CD4-positive, alpha-beta T cell treated with Interferon gamma for 1 hour (primary cell): ENCODE data around the gene CRTC2.
"Not testable (repeated sequence)": the region's sequence is repeated elsewhere in the genome, so short reads cannot be mapped to it uniquely, and the experiment has no call there.

Experiments used
- DNase-seq: peaks from one replicate; pipeline ENCODE4 v3.0.0-alpha.2; 2020

The CRTC2 gene

GRCh38 chr1:153958111-153958960 lies at the start of gene CRTC2:
TSS of gene CRTC2 (minus strand) at chr1:153958612. CDS start at chr1:153958497, 115 bp downstream.
- DNase-seq = peak; percentile 97

DNA sequence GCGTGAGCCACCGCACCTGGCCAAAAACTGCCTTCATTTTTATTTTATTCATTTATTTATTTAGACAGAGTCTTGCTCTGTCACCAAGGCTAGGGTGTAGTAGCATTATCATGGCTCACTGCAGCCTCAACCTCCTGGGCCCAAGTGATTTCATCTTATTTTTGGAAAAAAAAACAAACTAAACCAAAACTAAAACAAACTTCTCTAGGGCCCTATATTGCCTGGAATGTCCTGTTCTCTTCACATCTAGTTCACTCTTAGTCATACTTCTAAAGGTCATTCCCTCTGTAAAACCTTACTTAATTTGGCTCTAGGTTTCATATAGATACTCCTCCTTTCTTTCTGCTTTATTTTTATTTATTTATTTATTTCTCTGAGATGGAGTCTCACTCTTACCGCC lies 47.7 kb upstream of the CRTC2 start:
- DNase-seq = no peak

- no peak for DNase-seq
These were observed 42.0 kb upstream of the CRTC2 start for GRCh38 chr1:154000420-154000819.

GRCh38 chr1:153996882-153997281 lies 38.5 kb upstream of the CRTC2 start:
- not testable (repeated sequence) for DNase-seq

- DNase-seq = no peak
These were observed 37.2 kb upstream of the CRTC2 start for GRCh38 chr1:153995640-153996039.

DNA sequence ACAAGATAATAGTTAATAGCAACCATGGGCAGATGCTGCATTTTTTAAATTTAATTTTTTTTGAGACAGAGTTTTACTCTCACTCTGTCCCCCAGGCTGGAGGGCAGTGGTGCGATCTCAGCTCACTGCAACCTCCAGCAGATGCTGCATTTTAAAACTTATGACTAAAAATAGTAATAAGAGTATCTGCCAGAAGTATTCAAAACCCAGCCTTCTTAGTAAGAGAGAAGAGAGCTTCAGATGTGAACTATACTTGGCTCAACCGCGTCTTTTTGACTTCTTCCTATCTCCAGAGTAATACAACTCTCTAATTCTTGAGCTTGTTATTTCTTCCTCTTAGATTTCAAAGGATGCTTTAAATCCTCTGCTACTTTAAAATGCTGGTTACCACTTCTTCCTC lies 36.8 kb upstream of the CRTC2 start:
- no peak for DNase-seq

GRCh38 chr1:153991806-153992205 lies 33.4 kb upstream of the CRTC2 start:
- no peak for DNase-seq

- no peak for DNase-seq
These were observed 32.8 kb upstream of the CRTC2 start for GRCh38 chr1:153991151-153991630.

DNA sequence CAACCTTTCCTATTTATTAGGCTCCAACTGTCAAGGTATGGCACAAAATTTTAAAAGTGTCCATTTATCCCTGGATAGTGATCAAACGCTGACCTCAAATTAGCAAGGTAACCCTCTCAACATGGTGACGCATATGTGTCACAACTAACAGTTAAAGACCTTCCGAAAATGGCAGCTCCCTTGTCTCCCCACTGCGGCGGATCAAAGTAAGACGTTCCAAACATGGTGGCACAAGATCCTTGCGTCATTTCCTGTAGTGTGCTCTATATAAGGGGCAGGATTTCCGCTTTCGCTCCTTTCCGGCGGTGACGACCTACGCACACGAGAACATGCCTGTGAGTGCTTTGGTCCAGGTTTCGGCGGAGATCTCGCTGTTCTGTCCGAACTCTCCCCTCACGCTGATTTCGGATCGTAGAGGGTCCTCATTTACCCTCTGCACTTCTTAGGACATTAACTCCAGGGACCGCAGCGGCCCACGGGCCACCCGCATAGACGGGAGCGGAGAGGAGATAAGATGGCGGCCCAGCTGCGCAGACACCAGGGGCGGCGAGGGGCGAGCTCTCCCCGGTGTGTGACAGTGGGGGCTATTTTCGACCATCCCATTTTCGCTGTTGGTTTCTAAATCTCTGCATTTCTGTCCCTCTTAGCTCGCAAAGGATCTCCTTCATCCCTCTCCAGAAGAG lies 32.2 kb upstream of the CRTC2 start, which contains the start of gene RPS27:
RPS27 (plus strand) TSS at position 295 of the 683 bp plus-strand sequence; CDS start at position 330, 35 bp downstream.
- DNase-seq = peak; percentile 96

- DNase-seq = no peak
These were observed 29.2 kb upstream of the CRTC2 start for GRCh38 chr1:153987621-153988020.

- no peak for DNase-seq
These were observed 27.7 kb upstream of the CRTC2 start, which contains the start of gene RAB13 for GRCh38 chr1:153985941-153986761. TSS of gene RAB13 (minus strand) at chr1:153986339. CDS start at chr1:153986236, 103 bp downstream.

GRCh38 chr1:153985341-153985912 lies 27.0 kb upstream of the CRTC2 start:
- no peak for DNase-seq

GRCh38 chr1:153984123-153984894 lies 25.9 kb upstream of the CRTC2 start:
- no peak for DNase-seq

- DNase-seq = not testable (repeated sequence)
These were observed 23.3 kb upstream of the CRTC2 start for GRCh38 chr1:153981735-153982134.

- DNase-seq = not testable (repeated sequence)
These were observed 20.7 kb upstream of the CRTC2 start for GRCh38 chr1:153979091-153979490.

DNA sequence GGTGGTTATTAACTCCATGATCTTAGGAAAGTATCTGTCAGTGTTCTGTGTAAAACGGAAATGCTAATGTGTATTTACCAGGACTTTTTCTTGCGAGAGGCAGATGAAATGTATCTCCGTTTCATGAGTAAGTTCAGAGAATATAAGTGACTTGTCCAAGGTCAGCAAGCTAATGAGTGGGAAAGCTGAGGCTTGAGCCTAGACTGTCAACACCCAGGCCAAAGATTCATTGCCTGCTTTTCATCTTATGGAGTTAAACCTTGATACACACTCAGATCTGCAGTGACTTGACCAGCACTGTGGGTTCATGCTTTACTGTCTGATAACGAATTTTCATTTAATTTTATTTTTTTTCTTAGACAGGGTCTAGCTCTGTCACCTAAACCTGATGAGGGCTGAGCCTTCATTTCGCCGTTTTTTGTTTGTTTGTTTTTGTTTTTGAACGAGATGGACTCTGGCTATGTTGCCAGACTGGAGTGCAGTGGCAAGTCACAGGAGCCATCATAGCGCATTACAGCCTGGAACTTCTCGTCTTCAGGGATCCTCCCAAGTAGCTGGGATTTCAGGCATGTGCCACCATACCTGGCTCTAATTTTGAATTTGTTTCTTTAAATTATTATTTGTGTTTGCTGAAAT lies 20.0 kb upstream of the CRTC2 start:
- DNase-seq = no peak

- peak; percentile 79 for DNase-seq
These were observed 19.1 kb upstream of the CRTC2 start, which contains the start of gene JTB for GRCh38 chr1:153977250-153978240. TSS of gene JTB (minus strand) at chr1:153977674. CDS start at chr1:153977252, 422 bp downstream.

DNA sequence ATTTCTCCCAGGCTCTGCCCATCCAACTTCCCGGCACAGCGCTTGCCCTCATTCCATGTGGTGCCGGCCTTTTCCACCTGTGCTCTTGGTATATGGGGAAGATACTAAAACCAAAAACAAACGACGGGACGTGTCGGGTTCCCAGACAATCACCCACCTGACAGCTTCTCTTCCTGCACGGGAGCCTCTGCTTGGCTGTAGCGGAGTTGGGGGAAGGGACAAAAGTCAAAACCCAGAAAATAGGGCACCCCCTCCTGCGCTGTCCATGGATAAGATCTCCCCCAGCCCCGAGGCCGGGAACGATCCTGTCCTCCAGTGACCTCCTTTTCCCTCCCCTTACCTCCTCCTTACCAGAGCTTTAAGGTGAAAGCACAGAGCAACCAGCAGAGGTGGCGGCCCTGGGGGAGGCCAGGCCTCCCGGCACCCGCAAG lies 18.4 kb upstream of the CRTC2 start:
- DNase-seq = no peak

- DNase-seq = no peak
These were observed 15.1 kb upstream of the CRTC2 start for GRCh38 chr1:153973525-153973924.

- no peak for DNase-seq
These were observed 14.7 kb upstream of the CRTC2 start for GRCh38 chr1:153973071-153973470.
